ENCODE data around the gene MICAL1. TPM values are rescaled to one million over a fixed set of nuclear protein-coding genes. Genes with fewer than 3 reads are reported as not detected.
A peak's percentile ranks its signal among the peaks of the same experiment; 100 is the strongest.

Gene MICAL1
- total RNA-seq, 1 experiment from 2014 or later, result 10.8 TPM

DNA sequence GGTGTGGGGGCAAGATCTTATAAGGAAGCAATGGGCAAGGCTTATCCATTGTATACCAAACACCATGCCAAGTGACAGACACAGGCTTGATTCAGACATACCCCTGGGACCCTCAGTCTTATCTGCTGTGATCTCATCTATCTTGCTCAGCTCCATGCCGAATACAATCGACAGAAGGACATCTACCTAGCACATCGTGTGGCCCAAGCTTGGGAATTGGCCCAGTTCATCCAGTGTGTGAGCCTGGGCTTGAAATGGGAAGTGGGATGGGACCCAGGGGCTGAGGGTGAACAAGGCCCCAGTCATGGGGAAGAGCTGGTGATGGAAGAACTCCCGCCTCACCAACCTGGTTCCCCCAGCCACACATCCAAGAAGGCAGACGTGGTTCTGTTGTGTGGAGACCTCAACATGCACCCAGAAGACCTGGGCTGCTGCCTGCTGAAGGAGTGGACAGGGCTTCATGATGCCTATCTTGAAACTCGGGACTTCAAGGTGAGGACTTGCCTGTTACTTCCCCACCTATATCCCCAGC is 13.1 kb downstream of the MICAL1 start:
- intact Hi-C loops (cut with micrococcal nuclease; ENCODE audit: unreplicated experiment), result no loop called here
- DNase-seq, result no peak
- no peak for TF ChIP-seq EZH2 (IDR thresholded peaks at IDR 0.05; ENCODE audit: low read depth)
- TF ChIP-seq, protein P1, sequence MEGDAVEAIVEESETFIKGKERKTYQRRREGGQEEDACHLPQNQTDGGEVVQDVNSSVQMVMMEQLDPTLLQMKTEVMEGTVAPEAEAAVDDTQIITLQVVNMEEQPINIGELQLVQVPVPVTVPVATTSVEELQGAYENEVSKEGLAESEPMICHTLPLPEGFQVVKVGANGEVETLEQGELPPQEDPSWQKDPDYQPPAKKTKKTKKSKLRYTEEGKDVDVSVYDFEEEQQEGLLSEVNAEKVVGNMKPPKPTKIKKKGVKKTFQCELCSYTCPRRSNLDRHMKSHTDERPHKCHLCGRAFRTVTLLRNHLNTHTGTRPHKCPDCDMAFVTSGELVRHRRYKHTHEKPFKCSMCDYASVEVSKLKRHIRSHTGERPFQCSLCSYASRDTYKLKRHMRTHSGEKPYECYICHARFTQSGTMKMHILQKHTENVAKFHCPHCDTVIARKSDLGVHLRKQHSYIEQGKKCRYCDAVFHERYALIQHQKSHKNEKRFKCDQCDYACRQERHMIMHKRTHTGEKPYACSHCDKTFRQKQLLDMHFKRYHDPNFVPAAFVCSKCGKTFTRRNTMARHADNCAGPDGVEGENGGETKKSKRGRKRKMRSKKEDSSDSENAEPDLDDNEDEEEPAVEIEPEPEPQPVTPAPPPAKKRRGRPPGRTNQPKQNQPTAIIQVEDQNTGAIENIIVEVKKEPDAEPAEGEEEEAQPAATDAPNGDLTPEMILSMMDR (conservative IDR thresholded peaks at IDR 0.05), result no peak
- no peaks in the 10 kb centered on the region for H4K20me1 ChIP-seq (ENCODE audit: insufficient read depth)
- no peaks in the 10 kb centered on the region for H3K27me3 ChIP-seq (ENCODE audit: insufficient read depth, low read depth)
- H3K27ac ChIP-seq, result no peak overlapping the region
- H3K9me3 ChIP-seq (ENCODE audit: insufficient read depth, low read depth), result no peaks in the 10 kb centered on the region
- 0 out of 2 replicates have a peak, but pooled peaks cover 9% of the 10 kb centered on the region for H3K36me3 ChIP-seq (ENCODE audit: low read depth)
- CTCF ChIA-PET, result interaction anchor here (0.5 kb wide), 1 partner anchor 1416 kb away, joined by 3 read pairs; no protein-coding TSS in a partner anchor
- POLR2A ChIA-PET (ENCODE audit: unreplicated experiment), result interaction anchor here (0.6 kb wide), 1 partner anchor 14 kb away, joined by 4 read pairs; no protein-coding TSS in a partner anchor
- peaks cover 38% of the 10 kb centered on the region for H3K79me2 ChIP-seq (ENCODE audit: low read depth)
- H3K4me3 ChIP-seq, result no peak overlapping the region
- H3F3A ChIP-seq (ENCODE audit: insufficient read depth, low read depth), result peaks cover 20% of the 10 kb centered on the region
- H2AFZ ChIP-seq, result no peak overlapping the region
- peak overlapping the region; percentile 84; the same call in 1 of the 2 replicates for H3K4me2 ChIP-seq
- no TSS peak for BruUV-seq (replicated peaks)
- no peaks in the 10 kb centered on the region for H3K9me2 ChIP-seq (ENCODE audit: insufficient read depth)
- peaks cover 18% of the 10 kb centered on the region for H3K4me1 ChIP-seq (replicated peaks; ENCODE audit: insufficient read depth)

DNA sequence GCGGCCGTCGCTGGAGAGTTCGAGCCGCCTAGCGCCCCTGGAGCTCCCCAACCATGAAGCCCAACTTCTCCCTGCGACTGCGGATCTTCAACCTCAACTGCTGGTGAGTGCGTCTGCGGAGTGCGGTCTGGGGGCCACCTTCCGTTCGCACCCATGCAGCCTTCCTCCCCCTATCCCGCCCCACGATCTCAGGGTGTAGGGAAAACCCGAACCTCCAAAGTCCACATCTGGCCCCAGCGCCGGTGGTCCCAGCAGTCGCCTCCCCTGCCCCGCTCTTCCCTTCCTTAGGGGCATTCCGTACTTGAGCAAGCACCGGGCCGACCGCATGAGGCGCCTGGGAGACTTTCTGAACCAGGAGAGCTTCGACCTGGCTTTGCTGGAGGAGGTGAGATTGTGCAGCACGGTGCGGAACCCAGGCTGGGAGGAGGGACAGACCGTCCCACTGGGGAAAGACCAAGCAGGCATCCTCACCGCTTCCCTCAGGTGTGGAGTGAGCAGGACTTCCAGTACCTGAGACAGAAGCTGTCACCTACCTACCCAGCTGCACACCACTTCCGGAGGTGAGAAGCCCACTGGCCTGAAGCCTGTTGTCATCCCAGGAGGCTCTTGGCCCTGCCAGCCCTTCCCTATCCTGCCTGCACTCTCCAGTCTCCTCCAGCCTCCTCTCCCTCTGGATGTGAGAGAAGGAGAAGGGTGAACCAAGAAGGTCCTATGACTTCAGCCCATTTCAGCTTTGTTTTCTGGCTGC is 14.3 kb downstream of the MICAL1 start:
- Histone ChIP-seq H3K27ac (peak overlapping the region; percentile 81), H3K4me2 (peak overlapping the region; percentile 84), H3K4me3 (peak overlapping the region; percentile 92), H3K27me3 (ENCODE audit: insufficient read depth, low read depth) (no peaks in the 10 kb centered on the region), H2AFZ (peak overlapping the region; percentile 80), H3K79me2 (ENCODE audit: low read depth) (peaks cover 38% of the 10 kb centered on the region), H3K9me2 (ENCODE audit: insufficient read depth) (no peaks in the 10 kb centered on the region), H3F3A (ENCODE audit: insufficient read depth, low read depth) (peaks cover 25% of the 10 kb centered on the region), H4K20me1 (ENCODE audit: insufficient read depth) (no peaks in the 10 kb centered on the region), H3K4me1 (replicated peaks; ENCODE audit: insufficient read depth) (peaks cover 18% of the 10 kb centered on the region), H3K36me3 (ENCODE audit: low read depth) (0 out of 2 replicates have a peak, but pooled peaks cover 9% of the 10 kb centered on the region), H3K9me3 (ENCODE audit: insufficient read depth, low read depth) (no peaks in the 10 kb centered on the region)
- TF ChIP-seq EZH2 (IDR thresholded peaks at IDR 0.05; ENCODE audit: low read depth), result no peak
- TF ChIP-seq, protein P1 (conservative IDR thresholded peaks at IDR 0.05), result 0 out of 2 replicates have a peak, but pooled peaks have one; percentile 6
- ChIA-PET CTCF (interaction anchor here (0.5 kb wide), 1 partner anchor 57 kb away, joined by 3 read pairs; no protein-coding TSS in a partner anchor), POLR2A (ENCODE audit: unreplicated experiment) (interaction anchor here (0.5 to 0.7 kb wide), 6 partner anchors 43 to 738 kb away, joined by 3 to 8 read pairs (median 5); partner anchors contain the start of gene WASF1)
- intact Hi-C loops (cut with micrococcal nuclease; ENCODE audit: unreplicated experiment), result loop anchor here (2.0 kb wide), 1 partner anchor 42 kb away; the partner anchor contains the start of gene ZBTB24
- peak; percentile 43 to 56 for DNase-seq
- TSS peak; percentile 45 for BruUV-seq (replicated peaks)

DNA sequence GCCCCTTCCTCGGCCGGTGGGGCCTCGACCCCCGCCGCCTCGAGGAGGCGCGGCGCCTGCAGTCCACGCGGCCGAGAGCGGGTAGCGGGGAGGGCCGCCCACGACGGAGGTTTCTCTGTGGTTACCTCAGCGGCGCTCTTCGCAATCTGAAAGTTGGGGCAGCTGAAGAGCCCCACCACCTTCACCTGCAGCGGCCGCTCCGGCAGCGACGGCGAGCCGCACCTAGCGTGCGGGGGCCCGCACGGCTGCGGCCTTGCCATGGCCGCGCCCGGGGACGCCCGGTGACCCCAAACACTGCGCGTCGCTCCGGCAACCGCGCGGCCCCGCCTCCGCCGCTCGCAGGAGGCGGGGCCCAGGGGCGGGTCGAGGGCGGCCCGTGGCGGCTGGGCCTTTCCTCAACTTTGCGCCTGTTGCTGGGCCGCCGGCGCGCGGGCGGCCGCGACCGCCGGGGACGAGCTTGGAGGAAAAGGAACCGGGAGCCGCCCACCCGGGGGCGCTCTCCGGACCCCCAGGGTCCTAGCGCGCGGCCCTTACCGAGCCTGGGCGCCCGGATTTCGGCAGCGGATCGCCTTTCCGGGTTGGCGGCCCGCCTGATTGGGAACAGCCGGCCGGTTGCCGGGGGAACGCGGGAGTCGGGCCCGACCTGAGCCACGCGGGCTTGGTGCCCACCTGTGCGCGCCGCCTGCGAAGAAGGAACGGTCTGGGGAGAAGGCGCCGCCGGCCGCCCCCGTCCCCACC is 15.1 kb downstream of the MICAL1 start, which contains the start of the genes PPIL6 and SMPD2:
TSS of gene PPIL6 (minus strand) at position 298 of the 738 bp plus-strand sequence. CDS start at position 260, 38 bp downstream.
TSS of gene SMPD2 (plus strand) at position 394 of the 738 bp plus-strand sequence. CDS start 398 bp downstream, outside the sequence.
- H3K4me1 ChIP-seq (replicated peaks; ENCODE audit: insufficient read depth), result peaks cover 18% of the 10 kb centered on the region
- H3K27ac ChIP-seq, result peak within 1 kb of the TSS; percentile 81
- TF ChIP-seq, protein P1 (conservative IDR thresholded peaks at IDR 0.05), result peak; percentile 56
- no peak for TF ChIP-seq EZH2 (IDR thresholded peaks at IDR 0.05; ENCODE audit: low read depth)
- no TSS peak for BruUV-seq (replicated peaks)
- peak within 1 kb of the TSS; percentile 80 for H2AFZ ChIP-seq
- peak; percentile 69 to 88 for DNase-seq
- H3K36me3 ChIP-seq (ENCODE audit: low read depth), result 0 out of 2 replicates have a peak, but pooled peaks cover 9% of the 10 kb centered on the region
- POLR2A ChIA-PET (ENCODE audit: unreplicated experiment), result interaction anchor here (0.5 to 0.7 kb wide), 6 partner anchors 16 to 739 kb away, joined by 3 to 8 read pairs (median 5); partner anchors contain the start of gene WASF1
- peaks cover 38% of the 10 kb centered on the region for H3K79me2 ChIP-seq (ENCODE audit: low read depth)
- H4K20me1 ChIP-seq (ENCODE audit: insufficient read depth), result no peaks in the 10 kb centered on the region
- intact Hi-C loops (cut with micrococcal nuclease; ENCODE audit: unreplicated experiment), result loop anchor here (1.0 to 2.0 kb wide), 2 partner anchors 42 to 57 kb away; partner anchors contain the start of gene ZBTB24
- H3K9me3 ChIP-seq (ENCODE audit: insufficient read depth, low read depth), result no peaks in the 10 kb centered on the region
- H3F3A ChIP-seq (ENCODE audit: insufficient read depth, low read depth), result peaks cover 25% of the 10 kb centered on the region
- H3K4me3 ChIP-seq, result peak within 1 kb of the TSS; percentile 92
- H3K9me2 ChIP-seq (ENCODE audit: insufficient read depth), result no peaks in the 10 kb centered on the region
- CTCF ChIA-PET, result interaction anchor here (0.5 kb wide), 1 partner anchor 56 kb away, joined by 3 read pairs; no protein-coding TSS in a partner anchor
- no peaks in the 10 kb centered on the region for H3K27me3 ChIP-seq (ENCODE audit: insufficient read depth, low read depth)
- peak within 1 kb of the TSS; percentile 98 for H3K4me2 ChIP-seq

All from PC-9 (cell line).